Measurements from ENCODE around the gene GRHPR. TPM values are rescaled to one million over a fixed set of nuclear protein-coding genes. Genes with fewer than 3 reads are reported as not detected.
"Not testable (repeated sequence)": the region's sequence is repeated elsewhere in the genome, so short reads cannot be mapped to it uniquely, and the experiment has no call there.

The GRHPR gene
- total RNA-seq, 5 donors from 2014 or later (not counting 1 experiment from before 2014, with no cell fraction given), result 33.3 to 63.8 (median 43.9) TPM

DNA sequence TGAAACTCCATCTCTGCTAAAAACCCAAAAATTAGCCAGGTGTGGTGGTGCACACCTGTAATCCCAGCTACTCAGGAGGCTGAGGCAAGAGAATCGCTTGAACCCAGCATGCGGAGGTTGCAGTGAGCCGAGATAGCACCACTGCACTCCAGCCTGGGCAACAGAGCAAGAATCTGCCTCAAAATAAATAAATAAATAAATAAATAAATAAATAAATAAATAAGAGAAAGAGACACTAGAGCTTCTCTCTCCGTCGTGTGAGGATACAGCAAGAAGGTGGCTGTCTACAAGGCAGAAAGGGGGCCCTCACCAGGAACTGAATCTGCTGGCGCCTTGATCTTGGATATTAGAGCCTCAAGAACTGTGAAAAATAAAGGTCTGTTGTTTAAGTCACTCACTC, 51.5 kb downstream of the GRHPR start:
- H3K9me3 Mint-ChIP-seq; H3K9me3 ChIP-seq; H3K27ac ChIP-seq (ENCODE audit: low read length); H3K4me3 ChIP-seq (ENCODE audit: control insufficient read depth in 1 of 2, extremely low read depth in 1 of 2, low read length in 1 of 2); ATAC-seq (replicated peaks in 1 of 4); H3K36me3 ChIP-seq (ENCODE audit: control insufficient read depth in 2 of 2, extremely low read depth in 1 of 2, insufficient read depth in 1 of 2, low read length in 1 of 2); CTCF ChIA-PET; H3K27me3 ChIP-seq (replicated peaks in 1 of 2; ENCODE audit: control insufficient read depth in 2 of 2, extremely low read depth in 1 of 2, insufficient read depth in 2 of 2, low read length in 1 of 2); H3K36me3 Mint-ChIP-seq; DNase-seq; H3K4me3 Mint-ChIP-seq; H3K4me1 ChIP-seq (ENCODE audit: control insufficient read depth in 1 of 2, extremely low read depth in 1 of 2, insufficient read depth in 2 of 2, low read length in 2 of 2); POLR2A ChIA-PET; H3K27ac Mint-ChIP-seq: not testable (repeated sequence)
- Mint-ChIP-seq H3K27me3 (peaks cover 12 to 15% of the 10 kb centered on the region in 2 donors), H3K4me1 (peaks cover 12 to 15% (median 13%) of the 10 kb centered on the region in 3 donors)
- WGBS (ENCODE audit: insufficient coverage), result 50% methylated on average over 2 of the region's 6 CpGs

DNA sequence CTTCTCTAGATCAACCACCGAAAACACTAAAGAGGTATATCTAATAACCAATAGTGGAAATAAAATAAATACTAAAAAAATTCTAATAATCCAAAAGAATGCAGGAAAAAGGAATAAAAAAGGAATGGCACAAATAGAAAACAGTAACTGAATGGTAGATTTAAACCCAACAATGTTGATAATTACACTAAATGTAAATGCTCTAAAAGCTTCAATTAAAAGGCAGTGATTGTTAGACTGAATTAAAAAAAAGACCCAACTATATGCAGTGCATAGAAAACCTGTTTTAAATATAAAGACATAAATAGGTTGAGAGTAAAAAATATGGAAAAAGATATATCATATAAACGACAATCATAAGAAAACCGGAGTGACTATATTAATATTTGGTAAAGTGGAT, 51.9 kb downstream of the GRHPR start:
- no peaks in the 10 kb centered on the region for H3K36me3 ChIP-seq (ENCODE audit: control insufficient read depth in 2 of 2, extremely low read depth in 1 of 2, insufficient read depth in 1 of 2, low read length in 1 of 2)
- ATAC-seq (replicated peaks in 1 of 4) (no peak), DNase-seq (no peak)
- Mint-ChIP-seq H3K4me3 (no peak overlapping the region), H3K27ac (no peak overlapping the region), H3K27me3 (peaks cover 16 to 18% of the 10 kb centered on the region in 2 donors), H3K9me3 (peaks cover 0 to 5% (median 0%) of the 10 kb centered on the region in 3 donors), H3K4me1 (peaks cover 12 to 15% (median 13%) of the 10 kb centered on the region in 3 donors), H3K36me3 (peaks cover 4% of the 10 kb centered on the region)
- ChIA-PET POLR2A (no interaction called here), CTCF (no interaction called here)
- peaks cover 2 to 12% of the 10 kb centered on the region in 2 experiments for H3K27me3 ChIP-seq (replicated peaks in 1 of 2; ENCODE audit: control insufficient read depth in 2 of 2, extremely low read depth in 1 of 2, insufficient read depth in 2 of 2, low read length in 1 of 2)
- H3K4me1 ChIP-seq (ENCODE audit: control insufficient read depth in 1 of 2, extremely low read depth in 1 of 2, insufficient read depth in 2 of 2, low read length in 2 of 2), result peaks cover 0 to 4% of the 10 kb centered on the region in 2 experiments
- no CpG with 5 or more reads among the region's 3 CpGs for WGBS (ENCODE audit: insufficient coverage)
- H3K27ac ChIP-seq (ENCODE audit: low read length), result no peak overlapping the region
- peaks cover 2% of the 10 kb centered on the region for H3K9me3 ChIP-seq
- H3K4me3 ChIP-seq (ENCODE audit: control insufficient read depth in 1 of 2, extremely low read depth in 1 of 2, low read length in 1 of 2), result no peak overlapping the region

DNA sequence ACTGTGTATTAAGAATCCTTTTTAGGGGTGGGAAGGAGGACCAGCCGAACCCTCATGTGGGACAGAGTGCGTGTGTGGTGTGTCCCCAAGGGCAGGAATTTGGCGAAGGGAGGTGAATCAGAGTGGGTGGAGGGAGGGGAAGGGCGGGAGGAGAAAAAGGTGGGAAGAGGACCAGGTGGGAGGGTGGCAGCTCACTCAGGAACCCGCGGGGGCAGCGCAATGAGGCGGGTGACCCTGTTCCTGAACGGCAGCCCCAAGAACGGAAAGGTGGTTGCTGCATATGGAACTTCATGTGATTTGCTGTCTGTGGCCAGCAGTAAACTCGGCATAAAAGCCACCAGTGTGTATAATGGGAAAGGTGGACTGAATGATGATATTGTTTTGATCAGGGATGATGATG, 54.4 kb downstream of the GRHPR start:
- no peak for DNase-seq
- peaks cover 0 to under 1% of the 10 kb centered on the region in 2 experiments for H3K4me1 ChIP-seq (ENCODE audit: control insufficient read depth in 1 of 2, extremely low read depth in 1 of 2, insufficient read depth in 2 of 2, low read length in 2 of 2)
- no peak for ATAC-seq (replicated peaks in 1 of 4)
- Mint-ChIP-seq H3K36me3 (peaks cover 4% of the 10 kb centered on the region), H3K4me1 (peaks cover 6% of the 10 kb centered on the region in 3 donors), H3K4me3 (no peak overlapping the region), H3K27me3 (peaks cover 26 to 29% of the 10 kb centered on the region in 2 donors), H3K9me3 (peaks cover 0 to 5% (median 0%) of the 10 kb centered on the region in 3 donors), H3K27ac (peak overlapping the region in 1 of 2 donors; percentile 11)
- H3K36me3 ChIP-seq (ENCODE audit: control insufficient read depth in 2 of 2, extremely low read depth in 1 of 2, insufficient read depth in 1 of 2, low read length in 1 of 2), result no peaks in the 10 kb centered on the region
- H3K9me3 ChIP-seq, result peaks cover 2% of the 10 kb centered on the region
- 75% methylated on average over 9 of the region's 11 CpGs for WGBS (ENCODE audit: insufficient coverage)
- H3K27ac ChIP-seq (ENCODE audit: low read length), result no peak overlapping the region
- no peak overlapping the region for H3K4me3 ChIP-seq (ENCODE audit: control insufficient read depth in 1 of 2, extremely low read depth in 1 of 2, low read length in 1 of 2)
- CTCF ChIA-PET, result no interaction called here
- peaks cover 2 to 17% of the 10 kb centered on the region in 2 experiments for H3K27me3 ChIP-seq (replicated peaks in 1 of 2; ENCODE audit: control insufficient read depth in 2 of 2, extremely low read depth in 1 of 2, insufficient read depth in 2 of 2, low read length in 1 of 2)
- POLR2A ChIA-PET, result interaction anchor here in 1 of 2 donors (0.6 kb wide), 1 partner anchor 27 kb away, joined by 3 read pairs; no protein-coding TSS in a partner anchor

DNA sequence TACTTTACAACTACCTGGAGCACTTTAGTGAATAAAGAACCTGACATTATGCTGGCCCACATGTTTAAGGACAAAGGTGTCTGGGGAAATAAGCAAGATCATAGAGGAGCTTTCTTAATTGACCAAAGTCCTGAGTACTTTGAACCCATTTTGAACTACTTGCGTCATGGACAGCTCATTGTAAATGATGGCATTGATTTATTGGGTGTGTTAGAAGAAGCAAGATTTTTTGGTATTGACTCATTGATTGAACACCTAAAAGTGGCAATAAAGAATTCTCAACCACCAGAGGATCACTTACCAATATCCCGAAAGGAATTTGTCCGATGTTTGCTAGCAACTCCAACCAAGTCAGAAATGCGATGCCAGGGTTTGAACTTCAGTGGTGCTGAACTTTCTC, 54.9 kb downstream of the GRHPR start:
- H3K4me3 ChIP-seq (ENCODE audit: control insufficient read depth in 1 of 2, extremely low read depth in 1 of 2, low read length in 1 of 2); ATAC-seq (replicated peaks in 1 of 4); CTCF ChIA-PET; DNase-seq; H3K4me1 ChIP-seq (ENCODE audit: control insufficient read depth in 1 of 2, extremely low read depth in 1 of 2, insufficient read depth in 2 of 2, low read length in 2 of 2); H3K4me1 Mint-ChIP-seq; H3K36me3 Mint-ChIP-seq; H3K9me3 ChIP-seq; H3K27ac Mint-ChIP-seq; H3K9me3 Mint-ChIP-seq; H3K27ac ChIP-seq (ENCODE audit: low read length); H3K4me3 Mint-ChIP-seq; H3K36me3 ChIP-seq (ENCODE audit: control insufficient read depth in 2 of 2, extremely low read depth in 1 of 2, insufficient read depth in 1 of 2, low read length in 1 of 2): not testable (repeated sequence)
- 97% methylated on average over 3 of the region's 4 CpGs for WGBS (ENCODE audit: insufficient coverage)
- peaks cover 26 to 29% of the 10 kb centered on the region in 2 donors for H3K27me3 Mint-ChIP-seq
- H3K27me3 ChIP-seq (replicated peaks in 1 of 2; ENCODE audit: control insufficient read depth in 2 of 2, extremely low read depth in 1 of 2, insufficient read depth in 2 of 2, low read length in 1 of 2), result peaks cover 2 to 21% of the 10 kb centered on the region in 2 experiments
- POLR2A ChIA-PET, result interaction anchor here (0.5 to 0.6 kb wide), 2 partner anchors 10 to 28 kb away, joined by 3 read pairs; no protein-coding TSS in a partner anchor

DNA sequence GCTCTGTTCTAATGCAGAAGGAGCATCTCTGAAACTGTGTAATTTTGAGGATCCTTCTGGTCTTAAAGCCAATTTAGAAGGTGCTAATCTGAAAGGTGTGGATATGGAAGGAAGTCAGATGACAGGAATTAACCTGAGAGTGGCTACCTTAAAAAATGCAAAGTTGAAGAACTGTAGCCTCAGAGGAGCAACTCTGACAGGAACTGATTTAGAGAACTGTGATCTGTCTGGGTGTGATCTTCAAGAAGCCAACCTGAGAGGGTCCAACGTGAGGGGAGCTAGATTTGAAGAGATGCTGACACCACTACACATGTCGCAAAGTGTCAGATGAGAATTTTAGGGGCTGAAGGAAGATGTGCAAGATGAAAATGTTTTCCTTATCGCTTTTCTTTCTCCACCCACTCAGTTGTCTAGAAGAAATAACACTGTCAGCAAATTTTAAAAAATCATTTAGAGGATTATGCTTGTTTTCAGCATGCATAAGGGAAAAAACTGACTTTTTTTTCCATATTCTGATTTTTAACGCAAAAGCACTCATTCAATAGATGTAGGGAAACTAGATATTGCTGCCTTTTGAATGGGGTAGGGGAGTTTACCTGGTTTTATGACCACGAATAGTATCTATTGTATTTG, 55.6 kb downstream of the GRHPR start:
- H3K4me3 Mint-ChIP-seq; H3K27ac Mint-ChIP-seq; H3K9me3 Mint-ChIP-seq; H3K36me3 Mint-ChIP-seq; H3K4me1 ChIP-seq (ENCODE audit: control insufficient read depth in 1 of 2, extremely low read depth in 1 of 2, insufficient read depth in 2 of 2, low read length in 2 of 2); H3K4me1 Mint-ChIP-seq; H3K9me3 ChIP-seq; H3K4me3 ChIP-seq (ENCODE audit: control insufficient read depth in 1 of 2, extremely low read depth in 1 of 2, low read length in 1 of 2); ATAC-seq (replicated peaks in 1 of 4); CTCF ChIA-PET; H3K27ac ChIP-seq (ENCODE audit: low read length); H3K36me3 ChIP-seq (ENCODE audit: control insufficient read depth in 2 of 2, extremely low read depth in 1 of 2, insufficient read depth in 1 of 2, low read length in 1 of 2); DNase-seq: not testable (repeated sequence)
- H3K27me3 ChIP-seq (replicated peaks in 1 of 2; ENCODE audit: control insufficient read depth in 2 of 2, extremely low read depth in 1 of 2, insufficient read depth in 2 of 2, low read length in 1 of 2), result peaks cover 2 to 21% of the 10 kb centered on the region in 2 experiments
- WGBS (ENCODE audit: insufficient coverage), result no CpG with 5 or more reads among the region's 5 CpGs
- peaks cover 26 to 29% of the 10 kb centered on the region in 2 donors for H3K27me3 Mint-ChIP-seq
- POLR2A ChIA-PET, result interaction anchor here in 1 of 2 donors (0.5 kb wide), 1 partner anchor 10 kb away, joined by 3 read pairs; no protein-coding TSS in a partner anchor

DNA sequence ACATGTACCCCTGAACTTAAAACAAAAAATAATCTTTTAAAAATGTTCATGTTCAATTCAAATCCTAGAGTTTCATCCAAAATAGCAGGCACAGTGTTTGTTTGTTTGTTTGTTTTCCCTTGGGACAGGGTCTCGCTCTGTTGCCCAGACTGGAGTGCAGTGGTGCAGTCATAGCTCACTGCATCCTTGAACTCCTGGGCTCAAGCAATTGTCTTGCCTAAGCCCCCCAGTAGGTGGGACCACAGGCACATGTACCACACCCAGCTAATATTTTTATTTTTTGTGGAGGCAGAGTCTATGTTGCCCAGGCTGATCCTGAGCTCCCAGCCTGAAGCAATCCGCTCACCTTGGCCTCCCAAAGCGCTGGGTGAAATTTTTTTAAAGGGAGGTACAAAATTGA, 58.3 kb downstream of the GRHPR start:
- CTCF ChIA-PET, result interaction anchor here (0.6 to 1.3 kb wide), 3 partner anchors 15 to 63 kb away, joined by 3 read pairs; partner anchors contain the start of gene ZBTB5 (in 1 of the 2)
- H3K27me3 ChIP-seq (replicated peaks in 1 of 2; ENCODE audit: control insufficient read depth in 2 of 2, extremely low read depth in 1 of 2, insufficient read depth in 2 of 2, low read length in 1 of 2), result peaks cover 2 to 21% of the 10 kb centered on the region in 2 experiments
- H3K4me1 ChIP-seq (ENCODE audit: control insufficient read depth in 1 of 2, extremely low read depth in 1 of 2, insufficient read depth in 2 of 2, low read length in 2 of 2), result peaks cover 0 to 9% of the 10 kb centered on the region in 2 experiments
- H3K4me3 Mint-ChIP-seq, result no peak overlapping the region
- DNase-seq, result no peak
- no peaks in the 10 kb centered on the region for H3K9me3 Mint-ChIP-seq
- no peaks in the 10 kb centered on the region for H3K36me3 ChIP-seq (ENCODE audit: control insufficient read depth in 2 of 2, extremely low read depth in 1 of 2, insufficient read depth in 1 of 2, low read length in 1 of 2)
- H3K4me3 ChIP-seq (ENCODE audit: control insufficient read depth in 1 of 2, extremely low read depth in 1 of 2, low read length in 1 of 2), result no peak overlapping the region
- H3K27me3 Mint-ChIP-seq, result peaks cover 26 to 29% of the 10 kb centered on the region in 2 donors
- no peak overlapping the region for H3K27ac ChIP-seq (ENCODE audit: low read length)
- peaks cover 10 to 11% (median 10%) of the 10 kb centered on the region in 3 donors for H3K4me1 Mint-ChIP-seq
- H3K36me3 Mint-ChIP-seq, result no peaks in the 10 kb centered on the region
- WGBS (ENCODE audit: insufficient coverage), result 80% methylated on average over 1 of the region's 3 CpGs
- ATAC-seq (replicated peaks in 1 of 4), result no peak
- H3K27ac Mint-ChIP-seq, result no peak overlapping the region
- no peaks in the 10 kb centered on the region for H3K9me3 ChIP-seq
- POLR2A ChIA-PET, result no interaction called here

All from T-cell (primary cell).